Measurements from ENCODE around the gene WNT9B.

- no peak for TF ChIP-seq CTCF (IDR thresholded peaks at IDR 0.05)
- no peak for TF ChIP-seq EP300 (IDR thresholded peaks at IDR 0.05)
- no peak for TF ChIP-seq POLR2AphosphoS5 (IDR thresholded peaks at IDR 0.05)
These were observed 31.3 kb downstream of the WNT9B start for GRCh38 chr17:46882666-46883065.

Measured in esophagus muscularis mucosa (tissue), 4 donors.